SKM-1 (cell line): ENCODE data around the gene MEF2B.
"Not testable (repeated sequence)": the region's sequence is repeated elsewhere in the genome, so short reads cannot be mapped to it uniquely, and the experiment has no call there.

ENCODE experiments used
- DNase-seq: peaks from one replicate; lab custom pipeline; 2025; ENCODE audit not compliant: unreplicated experiment; lab: John Stamatoyannopoulos, UW

Gene MEF2B

DNA sequence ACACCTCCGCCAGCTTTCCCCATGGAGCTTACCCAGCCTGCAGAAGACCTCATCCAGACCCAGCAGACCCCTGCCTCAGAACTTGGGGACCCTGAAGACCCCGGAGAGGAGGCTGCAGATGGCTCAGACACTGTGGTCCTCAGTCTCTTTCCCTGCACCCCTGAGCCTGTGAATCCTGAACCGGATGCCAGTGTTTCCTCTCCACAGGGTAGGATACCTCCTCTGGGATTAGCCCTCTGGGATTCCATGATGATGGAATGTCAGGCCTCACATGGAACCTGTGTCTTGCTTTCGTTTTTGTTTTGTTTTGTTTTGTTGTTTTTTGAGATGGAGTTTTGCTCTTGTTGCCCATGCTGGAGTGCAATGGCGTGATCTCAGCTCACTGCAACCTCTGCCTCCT is 23.9 kb upstream of the MEF2B start:
- no peak for DNase-seq

DNA sequence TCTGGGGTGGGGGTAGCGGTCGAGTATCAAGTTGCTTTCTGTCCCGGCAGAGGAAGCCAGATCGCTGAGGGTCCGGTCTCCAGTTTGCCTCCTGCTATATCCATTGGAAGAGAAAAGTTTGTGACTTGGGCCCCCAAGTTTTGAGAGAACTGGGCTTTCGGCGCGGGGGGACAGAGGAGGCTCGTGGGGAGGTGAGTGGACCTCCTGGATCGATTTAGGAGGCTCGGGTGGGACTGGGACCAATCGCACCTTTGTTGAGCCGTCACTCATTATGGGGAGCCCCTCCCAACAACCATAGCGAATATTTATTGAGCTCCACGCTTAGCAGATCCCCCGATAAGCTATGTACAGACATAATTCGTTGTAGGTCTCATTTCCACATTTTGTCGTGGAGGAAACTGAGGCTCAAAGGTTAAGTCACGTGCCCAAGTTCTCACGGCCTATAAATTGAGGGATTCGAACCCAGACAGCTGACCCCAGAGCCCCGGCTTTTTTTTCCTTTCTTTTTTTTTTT is 22.9 kb upstream of the MEF2B start:
- no peak for DNase-seq

GRCh38 chr19:19192078-19192882 is 22.2 kb upstream of the MEF2B start, which contains the start of the genes BORCS8 and RFXANK:
Gene BORCS8 (minus strand): TSS chr19:19192152. CDS start chr19:19192117, 35 bp downstream.
Gene RFXANK (plus strand): TSS chr19:19192258. CDS start chr19:19193947, 1,689 bp downstream.
- DNase-seq = peak; percentile 99

- DNase-seq = no peak
These were observed 21.7 kb upstream of the MEF2B start for GRCh38 chr19:19191768-19192077.

DNA sequence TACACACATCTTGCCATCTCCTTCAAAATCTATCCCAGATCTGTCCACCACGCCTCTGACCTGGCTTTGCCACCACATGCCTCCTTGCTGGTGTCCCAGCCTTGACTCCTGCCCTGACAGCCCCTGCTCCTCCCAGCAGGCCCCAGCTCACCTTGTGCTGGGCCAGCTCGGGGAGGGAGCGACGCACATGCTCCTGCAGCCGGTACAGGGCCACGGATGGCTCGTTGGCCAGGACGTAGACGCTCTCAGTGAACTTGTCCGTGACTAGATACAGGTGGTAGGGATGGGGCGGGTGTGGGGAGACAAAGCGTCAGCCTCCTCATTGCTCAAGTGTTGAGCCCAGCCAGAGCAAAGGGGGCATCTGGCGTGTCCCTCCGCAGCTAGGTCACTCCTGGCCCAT is 16.7 kb upstream of the MEF2B start:
- DNase-seq = no peak

DNA sequence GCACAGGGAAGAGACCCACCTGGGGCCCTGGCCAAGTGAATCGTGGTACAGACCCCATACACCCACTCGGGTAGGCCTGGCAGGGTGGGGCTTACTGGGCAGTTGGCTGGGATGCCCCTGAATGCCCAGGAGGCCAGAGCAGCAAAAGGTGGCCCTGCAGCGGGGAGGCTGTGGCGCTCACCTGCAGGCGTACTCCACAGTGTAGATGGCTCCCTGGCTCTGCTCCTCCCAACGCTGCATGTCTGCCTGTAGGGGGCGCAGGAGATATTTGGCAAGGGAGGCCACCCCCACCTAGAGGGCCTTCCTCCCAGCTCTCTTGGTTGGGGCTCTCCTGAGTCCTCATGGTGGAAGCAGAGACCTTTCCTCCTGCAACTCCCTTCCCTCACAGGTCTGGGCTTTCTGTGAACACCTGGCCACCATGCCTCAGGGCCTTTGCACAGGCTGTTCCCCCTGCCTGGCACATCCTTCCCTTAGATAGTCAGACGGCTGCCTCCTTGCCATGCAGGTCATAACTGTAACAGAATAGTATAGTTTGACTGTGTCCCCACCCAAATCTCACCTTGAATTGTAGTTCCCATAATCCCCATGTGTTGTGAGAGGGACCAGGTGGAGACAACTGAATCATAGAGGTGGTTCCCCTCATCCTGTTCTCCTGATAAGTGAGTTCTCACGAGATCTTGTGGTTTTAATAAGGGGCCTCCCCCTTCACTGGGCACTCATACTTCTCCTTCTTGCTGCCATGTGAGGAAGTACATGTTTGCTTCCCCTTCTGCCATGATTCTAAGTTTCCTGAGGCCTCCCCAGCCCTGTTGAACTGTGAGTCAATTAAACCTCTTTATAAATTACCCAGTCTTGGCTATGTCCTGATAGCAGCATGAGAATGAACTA is 16.0 kb upstream of the MEF2B start:
- DNase-seq = peak; percentile 85

GRCh38 chr19:19181488-19181998 is 11.5 kb upstream of the MEF2B start:
- peak; percentile 59 for DNase-seq

GRCh38 chr19:19179548-19180441 is 9.7 kb upstream of the MEF2B start:
- no peak for DNase-seq

DNA sequence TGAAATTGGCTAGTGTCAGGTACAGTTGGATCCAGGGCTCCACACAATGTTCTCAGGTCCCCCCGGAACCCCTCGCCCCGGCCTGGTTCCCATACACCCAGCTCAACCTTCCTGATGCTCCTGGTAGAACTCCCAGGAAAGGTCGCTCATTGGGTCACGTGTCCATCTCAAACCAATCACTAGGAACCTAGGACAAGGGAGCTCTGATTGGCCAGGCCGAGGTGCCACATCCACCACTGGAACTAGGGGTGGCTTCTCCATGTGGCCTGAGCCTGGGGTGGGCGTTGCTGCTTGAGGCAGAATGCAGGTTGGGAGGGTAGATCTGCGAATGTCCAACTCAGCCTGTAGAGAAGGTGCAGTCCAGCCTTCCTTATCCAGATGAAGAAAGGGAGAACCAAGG is 6.9 kb upstream of the MEF2B start:
- no peak for DNase-seq

DNA sequence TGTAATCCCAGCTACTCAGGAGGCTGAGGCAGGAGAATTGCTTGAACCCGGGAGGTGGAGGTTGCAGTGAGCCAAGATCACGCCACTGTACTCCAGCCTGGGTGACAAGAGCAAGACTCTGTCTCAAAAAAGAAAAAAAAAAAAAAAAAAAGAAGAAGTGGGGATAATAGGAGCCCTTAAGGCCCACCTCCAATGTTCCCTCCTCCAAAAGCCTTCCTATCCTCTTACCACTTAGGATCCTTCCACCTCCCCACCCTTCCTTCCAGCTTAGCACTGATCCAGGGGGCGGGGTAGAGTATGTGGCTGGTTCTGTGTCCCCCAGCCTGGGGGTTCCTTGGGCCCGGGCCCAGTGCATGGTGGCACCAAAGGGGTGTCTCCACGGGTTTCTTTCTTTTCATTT is 3.2 kb upstream of the MEF2B start:
- DNase-seq = not testable (repeated sequence)

DNA sequence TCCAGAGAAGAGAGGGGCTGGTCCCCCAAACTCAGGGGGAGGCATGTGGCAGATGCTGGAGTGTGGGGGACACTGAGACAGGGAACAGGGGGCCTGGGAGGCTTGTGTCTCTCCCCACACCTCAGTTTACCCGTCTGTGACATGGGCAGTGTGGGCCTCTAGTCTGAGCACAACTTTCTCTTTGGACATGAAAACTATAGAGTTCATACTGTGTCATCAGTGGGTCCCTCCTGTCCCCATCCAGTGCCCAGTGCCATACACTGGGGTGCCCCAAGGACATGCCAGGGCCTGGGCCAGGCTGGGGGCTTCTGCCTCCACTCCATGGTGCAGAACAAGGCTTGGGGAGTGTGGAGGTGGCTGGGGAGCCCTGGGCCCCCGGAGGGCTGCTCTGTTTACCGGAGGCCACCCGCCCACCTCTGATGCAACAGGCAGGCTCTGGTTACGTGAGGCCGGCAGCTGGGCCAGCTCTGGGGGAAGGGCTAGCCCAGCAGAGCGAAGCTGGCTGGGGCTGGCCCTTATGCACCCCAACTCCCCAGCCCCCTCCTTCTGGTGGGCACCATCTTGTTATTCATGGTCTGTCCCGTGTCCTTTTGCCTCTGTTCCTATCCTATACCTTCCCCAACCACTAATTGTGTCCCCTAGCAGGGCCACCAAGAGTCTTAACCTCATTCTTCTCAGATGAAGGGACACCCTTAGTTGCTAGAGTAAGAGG is 1.9 kb upstream of the MEF2B start:
- peak; percentile 32 for DNase-seq

- no peak for DNase-seq
These were observed 1.0 kb upstream of the MEF2B start for GRCh38 chr19:19170873-19171672.

GRCh38 chr19:19169236-19170052 is 619 bp downstream of the MEF2B start:
- DNase-seq = no peak

DNA sequence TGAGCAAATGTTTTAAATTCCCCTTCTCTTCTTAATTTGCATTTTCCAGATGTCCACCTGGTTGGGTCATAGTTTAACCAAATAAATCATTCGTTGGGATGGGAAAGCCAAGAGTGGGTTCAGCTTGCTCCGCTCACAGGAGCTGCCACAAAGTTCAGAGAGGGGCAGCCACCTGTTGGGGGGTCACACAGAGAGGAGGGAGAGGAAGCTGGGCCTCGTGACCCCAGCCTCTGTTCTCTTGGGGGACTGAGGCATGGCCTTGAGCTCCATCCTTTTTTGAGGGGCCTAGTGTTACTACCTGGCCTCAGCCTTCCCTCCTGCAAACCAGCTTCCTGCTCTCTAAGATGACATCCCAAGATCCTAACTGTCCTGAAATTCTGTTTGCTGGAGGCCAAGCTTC is 2.5 kb downstream of the MEF2B start:
- no peak for DNase-seq

- no peak for DNase-seq
These were observed 4.7 kb downstream of the MEF2B start for GRCh38 chr19:19165396-19165795.

GRCh38 chr19:19162495-19162894 is 7.6 kb downstream of the MEF2B start:
- DNase-seq = no peak

DNA sequence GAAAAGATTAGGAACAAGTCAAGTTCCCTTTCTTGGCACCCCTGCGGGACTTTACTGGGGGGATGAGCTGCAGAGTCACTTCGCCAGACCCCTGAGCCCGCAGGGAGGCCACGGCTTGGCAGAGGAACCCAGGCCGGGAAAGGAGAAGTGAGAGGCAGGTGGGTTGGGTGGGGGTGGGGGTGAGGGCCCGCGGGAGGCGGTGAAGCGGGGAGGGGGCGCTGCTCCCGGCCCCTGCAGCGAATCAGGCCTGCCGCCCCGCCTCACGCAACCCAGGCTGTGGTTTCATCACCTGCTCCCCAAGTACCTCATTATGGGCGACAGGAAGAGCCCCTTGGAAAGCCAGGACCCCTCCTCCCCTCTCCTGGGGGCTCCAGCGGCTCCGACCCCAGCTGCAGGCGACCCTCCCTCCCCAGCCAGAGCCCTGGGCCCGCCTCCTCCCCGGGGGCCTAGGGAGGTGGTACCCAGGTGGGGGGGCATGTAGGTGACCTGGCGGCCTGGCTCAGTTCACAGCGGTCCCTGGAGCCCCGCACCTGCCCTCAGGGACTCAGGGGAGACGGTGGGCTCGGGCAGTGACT is 9.5 kb downstream of the MEF2B start:
- no peak for DNase-seq

DNA sequence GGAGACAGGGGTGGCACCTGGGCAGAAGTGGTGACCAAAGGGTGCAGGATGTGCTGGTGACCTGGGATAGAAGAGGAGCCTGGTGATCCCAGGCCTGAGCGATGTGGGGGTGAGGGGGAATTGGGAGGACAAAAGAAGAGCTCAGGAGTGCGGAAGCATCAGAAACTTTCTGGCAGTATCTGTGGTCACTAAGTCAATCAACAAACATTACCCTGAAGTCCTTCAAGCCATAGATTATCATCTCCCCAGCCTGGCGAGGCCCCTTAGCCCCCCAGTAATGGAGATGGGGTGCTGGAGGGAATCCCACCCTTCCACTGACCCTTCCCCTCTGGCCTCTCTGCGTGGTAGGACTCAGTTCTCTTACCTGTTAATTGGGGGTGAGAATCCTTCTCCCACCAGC is 10.5 kb downstream of the MEF2B start:
- no peak for DNase-seq
